Measurements from ENCODE around the gene DLX5. TPM values are rescaled to one million over a fixed set of nuclear protein-coding genes. Genes with fewer than 3 reads are reported as not detected.

Gene DLX5
- total RNA-seq, 4 donors from 2014 or later = 14.2 to 39.4 (median 31.5) TPM

- Histone ChIP-seq H3K9me3 (no peaks in the 10 kb centered on the region), H3K4me1 (peaks cover 29% of the 10 kb centered on the region), H3K27me3 (peaks cover 100% of the 10 kb centered on the region), H3K27ac (no peak overlapping the region), H3K4me3 (no peak overlapping the region), H3K36me3 (no peaks in the 10 kb centered on the region)
- no peak for DNase-seq (ENCODE audit: low spot score in 2 of 2)
- no peak for TF ChIP-seq POLR2A (IDR thresholded peaks at IDR 0.05)
- no peak for TF ChIP-seq EP300 (IDR thresholded peaks at IDR 0.05)
- TF ChIP-seq CTCF (IDR thresholded peaks at IDR 0.05) = no peak
- TF ChIP-seq POLR2AphosphoS5 (IDR thresholded peaks at IDR 0.05) = no peak
- WGBS = 9% methylated on average over 23 of the region's 23 CpGs
These were observed 27.1 kb downstream of the DLX5 start for GRCh38 chr7:96997512-96998032.

GRCh38 chr7:96996958-96997511 is 27.6 kb downstream of the DLX5 start:
- no peak overlapping the region for H3K27ac ChIP-seq
- H3K4me3 ChIP-seq = no peak overlapping the region
- TF ChIP-seq POLR2A (IDR thresholded peaks at IDR 0.05) (no peak), CTCF (IDR thresholded peaks at IDR 0.05) (no peak), EP300 (IDR thresholded peaks at IDR 0.05) (no peak), POLR2AphosphoS5 (IDR thresholded peaks at IDR 0.05) (no peak)
- peaks cover 100% of the 10 kb centered on the region for H3K27me3 ChIP-seq
- no peaks in the 10 kb centered on the region for H3K36me3 ChIP-seq
- 10% methylated on average over 14 of the region's 14 CpGs for WGBS
- no peaks in the 10 kb centered on the region for H3K9me3 ChIP-seq
- DNase-seq (ENCODE audit: low spot score in 2 of 2) = no peak
- H3K4me1 ChIP-seq = peaks cover 32% of the 10 kb centered on the region

GRCh38 chr7:96996111-96996957 is 28.3 kb downstream of the DLX5 start:
- DNase-seq (ENCODE audit: low spot score in 2 of 2) = no peak
- H3K27ac ChIP-seq = no peak overlapping the region
- peaks cover 32% of the 10 kb centered on the region for H3K4me1 ChIP-seq
- TF ChIP-seq EP300 (IDR thresholded peaks at IDR 0.05) = no peak
- no peak for TF ChIP-seq POLR2A (IDR thresholded peaks at IDR 0.05)
- TF ChIP-seq CTCF (IDR thresholded peaks at IDR 0.05) = no peak
- TF ChIP-seq POLR2AphosphoS5 (IDR thresholded peaks at IDR 0.05) = no peak
- no peak overlapping the region for H3K4me3 ChIP-seq
- WGBS = 3% methylated on average over 32 of the region's 32 CpGs
- peaks cover 100% of the 10 kb centered on the region for H3K27me3 ChIP-seq
- no peaks in the 10 kb centered on the region for H3K9me3 ChIP-seq
- H3K36me3 ChIP-seq = no peaks in the 10 kb centered on the region

GRCh38 chr7:96995406-96996110 is 29.1 kb downstream of the DLX5 start:
- peaks cover 32% of the 10 kb centered on the region for H3K4me1 ChIP-seq
- H3K4me3 ChIP-seq = no peak overlapping the region
- no peak overlapping the region for H3K27ac ChIP-seq
- DNase-seq (ENCODE audit: low spot score in 2 of 2) = no peak
- no peaks in the 10 kb centered on the region for H3K36me3 ChIP-seq
- TF ChIP-seq CTCF (IDR thresholded peaks at IDR 0.05) (no peak), POLR2A (IDR thresholded peaks at IDR 0.05) (no peak), EP300 (IDR thresholded peaks at IDR 0.05) (no peak), POLR2AphosphoS5 (IDR thresholded peaks at IDR 0.05) (no peak)
- WGBS = 14% methylated on average over 6 of the region's 6 CpGs
- H3K27me3 ChIP-seq = peaks cover 100% of the 10 kb centered on the region
- no peaks in the 10 kb centered on the region for H3K9me3 ChIP-seq

GRCh38 chr7:96993980-96994379 is 30.7 kb downstream of the DLX5 start:
- TF ChIP-seq CTCF (IDR thresholded peaks at IDR 0.05) = no peak
- TF ChIP-seq EP300 (IDR thresholded peaks at IDR 0.05) = no peak
- H3K27ac ChIP-seq = no peak overlapping the region
- 59% methylated on average over 1 of the region's 1 CpG for WGBS
- no peaks in the 10 kb centered on the region for H3K9me3 ChIP-seq
- no peak overlapping the region for H3K4me3 ChIP-seq
- H3K4me1 ChIP-seq = peaks cover 32% of the 10 kb centered on the region
- H3K27me3 ChIP-seq = peaks cover 100% of the 10 kb centered on the region
- no peak for DNase-seq (ENCODE audit: low spot score in 2 of 2)
- H3K36me3 ChIP-seq = no peaks in the 10 kb centered on the region

Measured in suprapubic skin (tissue), 4 donors.